NCI-H82 treated with DMSO at 0.1 percent for 48 hours (cell line): ENCODE measurements around the gene PHKA1.
"Not testable (repeated sequence)": the region's sequence is repeated elsewhere in the genome, so short reads cannot be mapped to it uniquely, and the experiment has no call there.

ENCODE experiments used
- DNase-seq: peaks from one replicate; lab custom pipeline; 2025; ENCODE audit not compliant: unreplicated experiment; lab: John Stamatoyannopoulos, UW

PHKA1 gene

DNA sequence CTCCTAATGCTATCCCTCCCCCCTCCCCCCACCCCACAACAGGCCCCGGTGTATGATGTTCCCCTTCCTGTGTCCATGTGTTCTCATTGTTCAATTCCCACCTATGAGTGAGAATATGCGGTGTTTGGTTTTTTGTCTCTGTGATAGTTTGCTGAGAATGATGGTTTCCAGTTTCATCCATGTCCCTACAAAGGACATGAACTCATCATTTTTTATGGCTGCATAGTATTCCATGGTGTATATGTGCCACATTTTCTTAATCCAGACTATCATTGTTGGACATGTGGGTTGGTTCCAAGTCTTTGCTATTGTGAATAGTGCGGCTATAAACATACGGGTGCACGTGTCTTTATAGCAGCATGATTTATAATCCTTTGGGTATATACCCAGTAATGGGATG lies 44.6 kb downstream of the PHKA1 start:
- not testable (repeated sequence) for DNase-seq

DNA sequence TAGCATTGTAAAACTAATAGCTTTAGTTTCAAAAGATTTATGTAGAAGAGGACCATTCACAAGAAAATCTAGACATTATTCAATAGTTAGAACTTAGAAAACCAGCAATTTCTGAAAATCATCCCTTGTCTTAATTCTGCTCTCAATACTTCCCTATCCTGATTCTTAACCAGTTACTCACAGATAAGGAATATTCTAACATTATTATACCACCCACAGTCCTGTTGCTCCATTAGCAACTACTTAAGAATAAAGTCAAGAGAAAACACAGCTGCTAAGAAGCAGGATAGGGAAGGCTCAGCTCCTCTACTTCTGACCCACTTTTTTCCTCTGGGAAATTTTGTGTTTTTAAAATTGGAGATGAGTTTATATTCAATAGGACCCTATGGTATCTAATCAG lies 47.7 kb downstream of the PHKA1 start:
- DNase-seq = no peak

DNA sequence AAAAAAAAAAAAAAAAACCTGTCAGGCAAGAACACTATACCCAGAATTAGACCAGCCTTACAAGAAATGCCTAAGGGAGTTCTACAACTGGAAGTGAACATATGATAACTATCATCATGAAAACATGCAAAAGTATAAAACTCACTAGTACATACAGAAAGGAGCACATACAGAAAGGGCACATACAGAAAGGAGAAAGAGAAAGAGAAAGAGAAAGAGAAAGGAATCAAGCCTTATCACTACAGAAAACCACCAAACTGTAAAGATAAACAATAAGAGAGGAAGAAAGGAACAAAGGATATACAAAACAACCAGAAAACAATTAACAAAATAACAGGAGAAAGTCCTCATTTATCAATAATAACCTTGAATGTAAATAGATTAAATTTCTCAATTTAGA lies 50.4 kb downstream of the PHKA1 start:
- no peak for DNase-seq

DNA sequence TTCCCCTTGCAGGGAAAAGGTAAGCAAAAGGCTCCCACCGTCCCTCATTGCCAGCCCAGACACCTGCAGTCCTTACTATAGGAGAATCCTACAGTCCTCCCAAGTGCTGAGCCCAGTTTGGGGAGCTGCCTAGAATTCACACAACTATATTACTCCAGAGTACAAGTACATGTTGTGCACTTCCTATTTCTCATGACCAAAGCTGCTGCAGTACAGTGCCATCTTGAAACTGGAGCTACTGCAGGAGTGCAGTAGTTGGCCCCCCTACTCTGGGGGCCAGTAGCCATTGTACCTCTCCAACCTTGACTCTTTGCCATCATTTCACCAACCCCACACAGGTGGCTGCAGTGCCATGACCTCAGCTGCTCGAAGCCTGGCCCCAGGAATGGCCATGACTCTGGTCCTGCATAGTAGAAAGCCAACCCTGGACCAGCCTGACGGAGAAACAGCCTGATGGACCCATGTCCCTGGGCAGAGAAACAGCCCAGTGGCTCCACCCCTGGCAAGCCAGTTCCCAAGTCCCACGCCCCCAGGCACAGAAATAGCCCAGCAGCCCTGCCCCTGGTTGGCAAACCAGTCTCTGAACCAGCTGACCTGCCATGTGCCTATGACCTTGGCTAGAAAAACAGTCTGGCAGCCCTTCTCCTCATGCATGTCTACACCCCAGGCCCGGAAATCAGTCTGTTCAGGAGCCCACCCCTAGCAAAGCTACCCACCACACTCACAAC lies 51.9 kb downstream of the PHKA1 start:
- DNase-seq = no peak

DNA sequence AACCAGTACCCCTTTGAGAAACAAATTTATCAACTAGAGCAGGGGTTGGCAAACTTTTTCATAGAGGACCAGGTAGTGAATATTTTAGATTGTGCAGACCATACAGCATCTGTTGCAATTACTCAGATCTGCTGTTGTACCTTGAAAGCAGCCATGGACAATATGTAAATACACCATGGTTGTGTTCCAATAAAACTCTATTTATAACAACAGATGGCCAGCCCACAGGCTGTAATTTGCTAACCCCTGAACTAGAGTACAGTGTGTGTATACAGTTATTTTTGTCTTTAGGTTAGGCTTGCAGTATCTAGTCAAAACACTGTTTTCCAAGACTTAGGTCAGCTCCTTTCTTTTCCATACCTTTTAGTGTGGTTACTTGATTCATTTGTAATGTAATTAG lies 54.4 kb downstream of the PHKA1 start:
- DNase-seq = no peak

DNA sequence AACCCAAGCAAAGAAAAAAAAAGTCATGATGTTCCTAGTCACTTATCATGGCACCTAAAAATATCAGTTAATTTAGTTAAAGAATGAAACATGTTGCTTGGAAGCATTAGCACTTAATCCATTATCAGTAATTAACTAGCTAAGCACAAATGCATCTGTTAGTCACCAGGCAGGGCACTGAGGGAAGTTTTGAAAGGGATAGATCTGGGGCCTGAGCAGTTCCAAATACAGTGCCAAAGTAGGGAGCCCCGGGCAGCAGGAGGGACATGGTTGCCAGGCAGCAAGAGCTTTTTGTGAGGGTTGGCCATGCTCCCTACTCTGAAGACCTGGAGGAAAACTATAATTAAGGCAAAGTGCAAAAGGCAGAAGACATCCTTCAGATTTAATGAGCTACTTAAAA lies 62.0 kb downstream of the PHKA1 start:
- DNase-seq = peak; percentile 51

DNA sequence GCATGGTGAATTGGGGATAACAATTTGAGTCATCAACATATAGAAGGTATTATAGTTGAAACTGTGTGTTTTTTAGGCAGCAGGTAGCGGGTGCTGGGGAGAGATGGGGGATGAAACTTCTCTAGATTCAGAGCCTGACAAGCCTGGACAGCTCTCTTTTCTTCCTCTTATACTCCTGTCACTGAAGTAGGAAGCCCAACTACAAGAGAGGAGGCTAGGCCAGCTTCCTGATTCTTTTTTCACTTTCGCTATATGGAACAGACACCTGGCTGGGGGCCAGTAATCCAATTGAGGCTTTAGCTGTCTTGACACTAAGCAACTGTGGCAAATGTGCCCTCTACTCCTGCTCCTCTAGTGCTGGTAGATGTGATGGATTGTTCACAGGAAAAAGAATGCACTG lies 69.2 kb downstream of the PHKA1 start:
- DNase-seq = peak; percentile 78

DNA sequence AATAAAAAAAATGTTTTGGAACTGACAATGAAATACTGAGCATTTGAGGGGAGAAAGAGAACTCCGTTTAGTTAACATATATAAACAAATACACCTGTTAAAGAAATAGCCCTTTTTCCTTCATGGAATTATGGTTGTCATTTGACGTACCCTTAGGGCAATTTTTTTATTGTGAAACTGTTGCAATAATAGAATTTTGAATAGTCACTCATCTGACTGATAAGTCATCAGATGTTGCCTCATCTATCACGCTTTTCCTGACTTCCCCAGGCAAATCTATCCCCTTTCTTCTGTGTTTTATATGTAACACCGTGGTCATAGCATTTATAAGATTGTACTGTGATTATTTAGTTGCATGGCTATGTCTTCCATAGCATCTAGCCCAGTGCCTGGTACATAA lies 72.5 kb downstream of the PHKA1 start:
- no peak for DNase-seq

DNA sequence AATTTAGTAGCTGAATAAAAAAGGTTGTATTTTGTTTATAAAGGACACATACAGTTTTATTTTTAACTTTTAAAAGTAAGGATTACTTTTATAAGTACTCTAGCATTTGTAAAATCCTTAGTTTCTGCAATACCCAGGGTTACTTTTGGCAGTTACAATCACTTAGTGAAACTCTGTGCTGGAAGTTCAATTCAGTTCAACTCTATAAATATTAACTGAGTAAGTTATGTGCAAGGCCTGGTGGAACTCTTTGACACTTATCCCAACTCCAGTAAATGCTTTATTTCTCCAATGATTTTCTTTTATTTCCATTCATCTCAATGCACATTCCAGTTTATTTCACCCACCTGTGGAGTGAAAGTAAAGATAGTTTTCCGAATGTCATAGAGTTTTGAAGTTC lies 78.2 kb downstream of the PHKA1 start:
- DNase-seq = no peak

DNA sequence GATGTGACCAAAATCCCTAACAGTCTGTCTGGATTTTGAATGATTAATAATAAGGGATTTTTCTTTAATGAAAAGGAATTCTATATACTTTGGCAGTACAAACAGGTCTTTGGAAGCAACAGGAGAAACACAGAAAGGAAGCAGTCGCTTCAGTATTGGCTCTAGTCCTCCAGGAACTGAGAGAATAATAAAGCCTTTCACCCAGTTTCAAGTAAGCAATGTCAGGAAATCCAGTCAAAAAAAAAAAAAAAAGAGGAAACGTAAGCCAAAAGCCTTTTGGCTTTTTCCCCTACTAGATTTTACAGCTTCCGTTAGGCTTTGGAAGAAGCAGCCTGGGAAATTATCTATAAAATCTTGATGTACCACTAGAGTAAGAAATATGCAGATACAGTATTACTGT lies 79.8 kb downstream of the PHKA1 start:
- no peak for DNase-seq

DNA sequence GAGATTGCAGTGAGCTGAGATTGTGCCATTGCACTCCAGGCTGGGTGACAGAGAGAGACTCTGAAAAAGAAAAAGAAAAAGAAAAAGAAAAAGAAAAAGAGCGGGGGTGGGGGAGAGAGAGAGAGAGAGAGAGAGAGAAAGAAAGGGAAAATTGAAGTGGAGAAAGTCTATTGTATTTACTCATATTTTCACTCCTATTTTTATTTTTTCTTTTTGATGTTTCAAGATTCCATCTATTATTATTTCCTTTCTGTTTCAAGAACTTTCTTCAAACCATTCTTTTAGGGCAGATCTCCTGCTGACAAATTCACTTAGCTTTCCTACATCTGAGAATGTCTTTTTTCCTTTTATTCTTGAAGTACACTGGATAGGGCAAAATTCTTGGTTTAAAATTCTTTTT lies 83.9 kb downstream of the PHKA1 start:
- no peak for DNase-seq

DNA sequence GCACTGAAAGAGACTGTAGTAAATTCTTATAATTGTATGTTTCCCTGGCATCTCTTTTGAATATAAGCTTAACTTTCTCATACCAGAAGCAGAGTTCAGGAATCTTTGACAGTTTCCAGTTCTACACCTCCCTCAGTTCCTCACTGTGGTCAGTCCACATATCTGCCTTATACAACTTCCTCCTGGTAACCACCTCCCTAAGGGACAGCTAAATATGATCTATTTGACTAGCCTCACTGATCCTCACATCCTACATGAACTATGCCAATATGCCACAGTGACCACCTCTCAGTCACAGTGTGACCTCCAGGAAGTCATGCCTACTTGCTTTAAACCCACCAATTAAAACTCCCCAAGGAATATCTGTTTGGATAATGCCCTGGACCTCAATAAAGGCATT lies 89.9 kb downstream of the PHKA1 start:
- no peak for DNase-seq

DNA sequence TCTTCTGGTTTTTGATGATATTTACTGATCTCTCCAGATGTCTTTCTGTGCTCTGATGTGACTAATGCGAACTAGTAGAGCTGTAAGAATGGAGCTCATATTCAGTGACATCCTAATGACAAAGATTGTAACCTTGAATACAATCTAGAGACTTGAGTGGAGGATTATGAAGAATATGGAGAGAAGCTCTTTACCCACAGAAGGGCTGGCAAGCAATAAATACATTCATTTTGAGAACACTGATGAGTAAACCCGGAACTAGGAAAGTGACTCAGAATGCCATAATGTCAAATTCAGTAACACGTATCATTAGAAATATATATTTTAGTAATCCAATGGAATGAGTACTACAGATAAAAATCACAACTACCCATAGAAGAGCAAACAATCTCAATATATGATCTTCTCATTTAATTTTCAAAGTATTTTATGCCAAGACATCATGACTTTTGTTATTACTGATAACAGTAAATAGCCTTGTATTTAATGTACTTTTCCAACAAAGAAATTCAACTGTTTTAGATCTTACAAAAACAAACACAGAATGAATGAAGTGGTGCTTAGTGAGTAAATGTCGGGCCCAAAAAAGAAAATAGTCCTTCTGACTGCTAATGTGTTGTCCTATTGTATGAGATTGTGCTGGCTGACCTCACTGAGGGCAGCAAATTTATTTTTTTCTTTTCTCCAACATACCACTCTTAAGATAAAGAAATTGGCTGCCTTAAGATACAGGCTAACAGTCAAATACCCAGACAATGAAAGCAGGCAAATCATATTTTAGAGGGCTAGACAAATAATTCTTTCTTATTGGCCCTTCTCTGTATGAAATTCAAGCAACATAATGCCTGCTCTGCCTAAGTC lies 92.3 kb downstream of the PHKA1 start:
- no peak for DNase-seq

DNA sequence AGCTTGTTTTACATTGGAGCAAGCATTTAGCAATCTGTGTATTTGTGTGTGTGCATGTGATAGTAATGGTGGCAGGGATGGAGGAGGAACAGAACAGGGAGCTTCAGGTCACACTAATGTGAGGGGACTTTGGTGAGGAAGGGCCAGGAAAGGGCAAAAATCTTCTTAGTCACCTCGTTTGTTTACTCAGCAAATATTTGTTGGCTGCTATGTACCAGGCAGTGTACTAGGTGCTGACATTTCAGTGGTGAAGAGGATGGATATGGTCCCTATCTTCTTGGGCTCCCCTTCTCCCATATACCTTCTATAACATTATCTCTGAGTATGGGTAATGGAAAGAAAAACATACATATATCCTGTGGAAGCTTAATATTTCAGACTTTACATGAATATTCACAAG lies 92.9 kb downstream of the PHKA1 start:
- DNase-seq = no peak

DNA sequence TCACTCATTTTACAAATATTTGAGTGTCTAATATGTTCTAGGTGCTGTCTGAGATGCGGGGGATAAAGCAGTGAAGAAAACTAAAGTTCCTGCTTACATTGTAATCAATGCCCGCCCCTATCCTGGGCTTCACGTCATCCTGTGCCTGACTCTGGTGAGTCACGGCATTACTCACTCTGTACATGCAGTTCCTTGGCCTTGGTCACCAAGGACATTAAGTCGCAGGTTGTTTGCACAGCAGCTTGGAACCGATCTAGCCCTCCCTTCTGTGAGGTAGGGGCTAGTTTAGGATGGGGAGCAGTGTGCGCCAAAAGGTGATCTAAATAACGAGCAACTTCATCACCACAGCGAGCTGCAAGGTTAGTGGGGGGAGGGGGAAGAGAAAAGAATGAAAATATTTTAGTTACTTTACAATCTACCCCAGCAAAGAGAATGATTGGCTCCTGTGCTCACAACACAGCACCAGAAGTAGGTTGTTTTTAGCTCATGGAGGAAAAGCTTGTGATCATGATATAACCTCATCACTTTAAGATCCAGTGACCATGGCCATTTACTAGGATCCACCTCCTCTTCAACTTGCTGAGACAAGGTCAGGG lies 93.5 kb downstream of the PHKA1 start:
- DNase-seq = no peak

DNA sequence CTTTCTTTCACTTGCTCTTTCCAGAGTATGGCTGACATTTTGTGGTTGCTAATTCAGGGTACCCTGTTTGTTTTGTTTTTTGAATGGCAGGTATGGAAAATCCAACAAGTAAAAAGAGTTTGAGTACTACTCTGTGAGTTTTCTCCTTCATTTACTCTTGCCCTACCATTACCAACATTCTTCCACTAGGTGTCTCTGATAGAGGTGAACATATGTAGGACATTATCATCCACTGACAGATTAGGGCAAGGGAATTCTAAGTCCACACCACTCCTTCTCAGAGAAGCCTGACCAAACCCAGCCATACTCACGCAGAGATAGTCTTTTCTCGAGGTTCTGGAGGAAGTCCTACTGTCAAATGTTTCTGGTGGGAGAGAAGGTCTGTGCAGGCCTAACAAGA lies 104.8 kb downstream of the PHKA1 start:
- peak; percentile 0 for DNase-seq

DNA sequence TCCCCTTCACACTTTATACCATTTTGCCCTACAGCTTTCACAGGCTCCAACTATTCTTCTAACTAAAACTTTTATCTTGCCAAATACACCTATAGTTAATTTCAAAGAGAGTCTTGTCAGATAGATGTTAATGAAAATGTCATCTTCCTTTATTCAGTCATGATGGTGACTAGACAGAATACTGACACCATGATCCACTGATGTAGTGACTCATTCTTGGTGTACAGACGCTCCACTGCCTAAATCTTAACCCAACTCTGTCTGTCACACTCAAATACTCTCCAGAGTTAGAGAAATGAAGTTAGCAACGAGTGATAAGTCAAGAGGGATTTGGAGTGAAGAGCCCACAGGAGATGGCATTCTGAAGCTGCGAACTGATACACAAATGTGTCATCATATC lies 109.4 kb downstream of the PHKA1 start:
- no peak for DNase-seq

DNA sequence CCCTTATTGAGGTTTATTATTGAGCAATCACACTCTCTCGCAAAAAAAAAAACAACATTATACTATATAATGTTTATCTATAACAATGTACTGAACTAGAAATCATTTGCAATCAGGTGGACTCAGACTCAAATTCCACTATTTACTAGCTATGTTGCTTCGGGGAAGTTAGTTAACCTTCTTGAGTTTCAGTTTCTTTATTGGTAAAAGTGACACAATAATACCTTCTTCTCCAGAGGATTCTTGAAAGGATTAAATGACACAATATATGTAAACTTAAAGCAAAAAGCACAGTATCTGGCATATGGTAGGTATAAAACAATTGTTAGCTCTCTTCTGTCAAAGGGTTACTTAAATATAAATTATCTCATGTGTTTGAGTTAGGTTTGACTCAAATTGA lies 110.0 kb downstream of the PHKA1 start:
- DNase-seq = no peak

DNA sequence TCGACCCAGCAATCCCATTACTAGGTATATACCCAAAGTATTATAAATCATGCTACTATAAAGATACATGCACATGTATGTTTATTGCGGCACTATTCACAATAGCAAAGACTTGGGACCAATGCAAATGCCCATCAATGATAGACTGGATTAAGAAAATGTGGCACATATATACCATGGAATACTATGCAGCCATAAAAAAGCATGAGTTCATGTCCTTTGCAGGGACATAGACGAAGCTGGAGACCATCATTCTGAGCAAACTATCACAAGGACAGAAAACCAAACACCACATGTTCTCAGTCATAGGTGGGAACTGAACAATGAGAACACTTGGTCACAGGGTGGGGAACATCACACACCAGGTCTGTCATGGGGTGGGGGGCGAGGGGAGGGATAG lies 123.1 kb downstream of the PHKA1 start:
- not testable (repeated sequence) for DNase-seq

DNA sequence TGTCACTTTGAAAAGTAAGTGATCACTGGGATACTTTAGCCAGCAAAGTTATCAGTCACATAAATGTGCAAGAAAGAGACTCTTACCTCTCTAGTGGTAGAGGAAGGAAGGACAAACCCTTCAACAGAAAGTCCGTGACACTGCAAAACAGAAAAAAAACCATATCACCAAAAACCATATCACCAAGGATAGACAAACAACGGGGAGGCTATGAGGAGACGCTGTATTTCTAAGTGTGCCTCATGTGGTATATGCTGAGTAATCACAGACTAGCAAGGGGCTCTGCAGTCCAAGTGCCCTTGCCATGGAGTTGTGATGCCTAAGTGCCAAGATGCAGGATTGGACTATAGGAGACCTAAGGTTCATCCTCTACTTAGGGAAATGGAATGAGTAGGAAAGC lies 129.9 kb downstream of the PHKA1 start:
- no peak for DNase-seq

DNA sequence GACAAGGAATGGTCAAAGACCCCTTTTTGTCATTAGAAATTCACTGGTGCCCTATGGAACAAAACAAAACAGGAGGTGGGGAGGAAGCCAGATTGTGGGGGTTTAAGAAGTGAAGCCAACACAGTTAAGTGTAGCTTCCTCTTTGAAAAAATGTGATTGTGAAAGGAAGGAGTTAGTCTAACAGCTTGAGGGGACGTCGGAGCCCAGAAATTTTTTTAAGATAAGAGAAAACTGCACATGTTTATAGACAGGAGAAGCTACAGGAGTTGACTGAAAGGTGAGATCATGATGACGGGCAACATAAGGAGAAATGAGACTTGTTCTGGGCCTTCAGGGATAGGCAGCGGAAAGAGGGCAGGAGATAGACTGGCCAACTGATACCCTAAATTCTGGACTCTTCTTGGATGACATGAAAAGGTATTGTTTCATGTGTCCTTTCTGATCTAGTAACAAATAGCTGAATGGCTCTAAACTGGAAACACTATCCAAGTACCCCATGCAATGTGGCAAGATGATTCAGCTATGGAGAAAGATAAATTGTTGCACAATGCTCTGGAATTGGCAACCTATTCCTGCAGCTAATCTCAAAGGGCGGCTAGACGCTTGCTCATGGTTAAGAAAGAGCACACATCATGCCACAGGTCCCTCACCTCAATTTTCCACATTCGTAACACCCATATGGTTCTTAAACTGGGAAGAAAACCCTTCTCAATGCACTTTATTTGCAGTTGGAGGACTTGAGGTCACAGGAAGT lies 137.8 kb downstream of the PHKA1 start:
- DNase-seq = no peak

DNA sequence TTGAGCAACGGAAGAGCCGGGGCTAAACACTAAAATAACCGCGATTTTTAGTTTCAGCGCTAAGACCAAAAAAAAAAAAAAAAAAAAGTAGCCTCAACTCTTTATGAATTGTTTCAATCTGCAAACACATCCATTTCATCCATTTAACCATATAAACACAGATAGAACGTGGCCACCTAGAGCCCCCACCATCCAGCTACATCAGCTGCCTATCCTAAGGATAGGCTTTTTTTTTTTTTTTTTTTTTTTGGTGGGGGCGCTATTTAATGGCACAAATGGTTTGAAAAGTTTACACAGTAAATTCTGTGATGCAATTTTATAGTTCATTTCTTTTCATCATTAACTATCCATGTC lies 141.0 kb downstream of the PHKA1 start:
- no peak for DNase-seq
